GM18867 (cell line): ENCODE measurements around the gene AGPAT4.

Experiments used
- ATAC-seq: cut with Tn5 transposase; IDR thresholded peaks from one replicate; pipeline ENCODE4 v1.9.1; 2021; ENCODE audit warnings: mild to moderate bottlenecking, moderate library complexity; ENCODE audit not compliant: unreplicated experiment

AGPAT4 gene

GRCh38 chr6:161082215-161082614 lies 191.6 kb downstream of the AGPAT4 start:
- ATAC-seq, result no peak

- ATAC-seq, result no peak
Measured at GRCh38 chr6:161080263-161080970, 193.4 kb downstream of the AGPAT4 start.
